HG02938 (cell line): ENCODE data around the gene SEPTIN8.

Experiments
- ATAC-seq: cut with Tn5 transposase; IDR thresholded peaks from one replicate; pipeline ENCODE4 v1.9.1; 2021; ENCODE audit warnings: mild to moderate bottlenecking, moderate library complexity; ENCODE audit not compliant: unreplicated experiment

SEPTIN8 gene

DNA sequence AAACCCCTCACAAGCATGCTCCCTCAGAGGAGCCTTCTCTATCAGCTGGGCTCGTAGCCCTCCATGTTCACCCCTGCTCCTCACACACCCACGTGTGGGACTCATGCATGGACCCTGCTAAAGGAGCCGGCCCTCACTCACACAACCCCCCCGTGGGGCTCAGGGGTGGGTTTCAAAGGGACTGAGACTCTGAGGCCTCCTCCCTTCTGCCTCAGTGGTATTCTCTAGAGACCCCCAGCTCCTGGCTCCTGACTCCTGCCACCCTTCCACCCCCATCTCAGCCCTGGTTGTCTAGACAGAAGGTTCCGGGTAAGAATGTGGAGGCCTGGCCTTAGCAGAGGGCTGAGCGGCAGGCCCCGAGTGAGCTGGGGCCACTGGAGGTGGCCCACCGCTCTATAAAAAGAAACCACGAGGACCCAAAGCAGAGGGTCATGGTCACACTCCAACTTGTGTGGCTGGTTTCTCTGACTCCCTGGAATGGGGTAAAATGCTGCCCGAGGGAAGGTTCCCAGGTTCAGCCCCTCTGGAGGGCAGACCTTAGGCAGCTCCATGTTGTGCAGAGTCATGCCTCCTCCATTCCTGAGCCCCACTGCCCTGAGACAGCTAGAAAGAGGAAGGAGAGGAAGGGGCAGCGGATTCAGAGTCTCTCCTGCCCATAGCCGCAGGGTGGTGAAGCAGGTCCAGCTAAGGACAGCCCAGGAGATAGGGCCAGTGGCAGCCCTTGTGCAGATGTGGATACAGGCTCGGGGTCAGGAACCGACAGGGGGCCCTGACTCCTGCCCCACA is 10.8 kb downstream of the SEPTIN8 start:
- no peak for ATAC-seq

DNA sequence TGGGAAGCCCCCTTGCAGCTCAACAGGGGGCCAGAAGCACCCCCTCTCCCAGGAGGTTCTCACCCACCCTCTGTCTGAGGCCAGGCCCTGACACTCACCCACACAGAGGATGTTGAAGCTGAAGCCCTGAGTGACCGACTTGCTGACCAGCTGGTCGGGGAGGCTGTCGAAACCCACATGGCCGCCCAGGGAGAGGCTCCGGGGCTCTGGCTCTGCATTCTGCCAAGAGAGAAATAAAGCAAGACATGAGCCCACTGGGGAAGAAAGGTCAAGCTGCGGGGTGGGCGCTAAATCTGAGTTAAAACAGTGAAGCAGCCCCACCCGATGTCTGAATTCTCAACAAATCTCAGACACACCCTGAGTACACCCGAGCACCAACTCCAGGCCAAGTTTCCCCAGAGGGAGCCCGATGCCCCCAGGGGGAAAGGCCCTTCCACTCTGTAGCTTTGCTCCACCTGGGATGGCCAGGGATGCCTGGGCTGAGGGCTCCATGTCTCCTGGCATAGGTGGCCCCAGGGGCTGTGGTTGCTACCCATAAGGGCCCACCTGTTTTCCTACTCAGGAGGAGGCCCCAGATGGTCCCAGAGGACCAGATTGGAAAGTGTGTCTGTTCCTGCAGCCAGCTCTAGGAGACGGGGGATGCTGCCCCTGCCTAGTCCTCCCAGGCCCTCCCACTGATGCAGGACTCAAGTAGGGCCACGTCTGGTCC is 11.6 kb downstream of the SEPTIN8 start:
- ATAC-seq = no peak

DNA sequence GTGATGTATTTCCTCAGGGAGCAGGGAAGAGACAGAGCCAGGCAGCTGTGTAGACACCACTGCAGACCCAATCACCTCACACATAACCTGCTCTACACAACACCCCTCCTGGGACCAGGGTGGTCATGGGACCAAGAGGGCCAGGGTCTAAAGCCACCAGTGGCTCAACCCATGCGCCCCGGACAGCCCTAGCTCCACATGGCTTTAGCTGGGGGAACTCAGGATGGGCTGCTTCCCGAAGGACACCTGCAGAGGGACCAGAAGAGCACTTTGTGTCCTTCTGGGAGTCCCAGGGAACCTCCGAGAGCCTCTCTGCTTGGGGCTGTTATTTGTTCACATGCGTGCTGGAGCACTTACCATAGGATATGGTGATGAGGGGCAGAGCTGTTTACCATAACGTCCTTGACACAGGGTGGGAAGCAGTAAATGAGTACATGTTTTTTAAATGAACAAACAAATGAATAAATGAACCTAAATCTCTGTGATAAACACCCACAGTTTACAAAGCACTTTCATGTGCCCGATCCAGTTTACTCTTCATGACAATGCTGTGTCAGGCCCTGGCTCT is 12.3 kb downstream of the SEPTIN8 start:
- ATAC-seq = no peak

DNA sequence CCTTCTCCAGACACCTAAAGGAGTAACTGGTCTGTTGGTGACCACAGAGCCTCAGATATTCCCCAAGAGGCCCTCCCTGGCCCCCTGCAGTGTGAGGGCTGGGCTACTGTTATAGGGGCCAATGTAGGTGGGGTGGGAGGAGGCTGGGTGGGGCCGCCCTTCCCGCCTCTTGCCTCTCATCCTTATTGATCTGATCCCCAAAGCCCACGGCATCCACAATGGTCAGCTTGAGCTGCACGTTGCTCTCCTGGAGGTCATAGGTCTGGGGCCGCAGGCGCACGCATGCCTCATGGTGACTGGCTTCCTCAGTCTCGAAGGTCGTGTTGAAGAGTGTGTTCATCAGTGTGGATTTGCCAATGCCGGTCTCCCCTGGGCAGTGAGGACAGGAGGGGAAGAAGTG is 13.0 kb downstream of the SEPTIN8 start:
- no peak for ATAC-seq

DNA sequence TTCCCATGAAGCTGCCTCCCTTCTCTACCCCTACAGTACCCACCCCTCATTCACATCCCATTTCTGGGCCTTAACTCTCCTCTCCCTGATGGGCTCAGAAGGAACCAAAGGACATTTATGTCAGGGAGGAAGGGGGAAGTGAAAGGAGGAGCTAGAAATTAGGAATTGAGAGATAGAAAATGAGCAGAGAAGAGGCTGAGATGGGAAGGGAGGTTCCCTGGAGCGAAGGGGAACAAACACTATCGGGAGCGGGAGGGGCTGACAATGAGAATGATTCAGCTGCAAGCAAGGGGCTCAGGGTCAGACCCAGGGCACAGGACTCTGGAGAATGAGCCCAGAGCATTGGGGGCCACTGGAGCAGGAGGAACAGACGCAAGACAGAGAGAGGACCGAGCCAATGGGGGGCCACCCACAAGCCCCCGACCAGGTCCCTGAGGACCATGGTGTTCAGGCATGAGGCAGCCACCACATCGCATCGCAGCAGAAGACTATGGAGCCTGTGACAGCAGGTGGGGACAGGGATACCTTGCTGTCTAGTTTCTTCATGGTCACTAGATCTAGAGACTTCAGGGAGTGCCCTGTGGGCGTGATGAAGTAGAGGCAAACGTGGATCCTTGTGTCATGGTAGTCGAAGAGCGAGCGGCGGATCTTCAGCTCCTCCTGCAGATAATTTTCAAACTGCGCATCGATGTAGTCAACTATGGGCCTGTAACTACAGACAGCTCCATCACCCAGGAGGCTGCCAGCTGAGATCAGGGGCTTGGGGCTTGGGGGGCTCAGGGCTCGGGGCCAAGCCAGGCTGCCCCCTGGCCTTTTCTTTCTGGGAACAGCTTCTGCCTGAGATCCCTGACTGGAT is 13.6 kb downstream of the SEPTIN8 start:
- ATAC-seq = no peak

DNA sequence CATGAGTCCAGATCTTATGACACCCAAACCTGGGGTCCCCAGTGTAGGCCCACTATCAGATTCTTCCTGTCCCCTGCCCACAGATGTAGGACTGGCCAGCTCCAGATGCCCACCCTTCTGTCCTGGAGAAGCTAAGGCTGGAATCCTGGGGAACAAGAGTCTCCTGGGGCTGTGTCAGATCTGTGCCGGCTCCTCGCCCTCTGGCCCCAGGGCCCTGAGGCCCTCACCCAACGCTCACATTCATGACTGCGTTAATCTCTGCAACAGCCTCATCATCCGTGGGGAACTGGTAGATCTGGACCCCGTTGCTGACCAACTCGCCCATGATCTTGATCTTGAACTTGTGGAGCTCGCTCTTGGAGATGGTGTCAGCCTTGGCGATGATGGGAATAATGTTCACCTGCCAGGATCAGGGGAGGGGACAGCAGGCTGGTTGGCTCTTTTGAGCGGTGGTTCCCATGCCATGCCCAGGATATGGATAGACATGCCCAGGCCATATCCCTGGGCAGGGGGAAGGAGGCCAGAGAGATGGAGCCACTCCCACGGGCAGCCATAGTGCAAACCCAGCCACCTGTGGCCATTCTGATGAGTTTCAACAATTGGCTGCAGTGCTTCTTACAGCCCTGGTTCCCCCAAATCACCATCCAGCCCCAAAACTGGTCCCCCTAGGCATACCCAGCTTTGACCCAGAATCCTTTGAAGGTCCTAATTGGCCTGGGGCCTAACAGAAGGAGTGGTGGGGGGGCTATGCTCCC is 14.6 kb downstream of the SEPTIN8 start:
- ATAC-seq = no peak

DNA sequence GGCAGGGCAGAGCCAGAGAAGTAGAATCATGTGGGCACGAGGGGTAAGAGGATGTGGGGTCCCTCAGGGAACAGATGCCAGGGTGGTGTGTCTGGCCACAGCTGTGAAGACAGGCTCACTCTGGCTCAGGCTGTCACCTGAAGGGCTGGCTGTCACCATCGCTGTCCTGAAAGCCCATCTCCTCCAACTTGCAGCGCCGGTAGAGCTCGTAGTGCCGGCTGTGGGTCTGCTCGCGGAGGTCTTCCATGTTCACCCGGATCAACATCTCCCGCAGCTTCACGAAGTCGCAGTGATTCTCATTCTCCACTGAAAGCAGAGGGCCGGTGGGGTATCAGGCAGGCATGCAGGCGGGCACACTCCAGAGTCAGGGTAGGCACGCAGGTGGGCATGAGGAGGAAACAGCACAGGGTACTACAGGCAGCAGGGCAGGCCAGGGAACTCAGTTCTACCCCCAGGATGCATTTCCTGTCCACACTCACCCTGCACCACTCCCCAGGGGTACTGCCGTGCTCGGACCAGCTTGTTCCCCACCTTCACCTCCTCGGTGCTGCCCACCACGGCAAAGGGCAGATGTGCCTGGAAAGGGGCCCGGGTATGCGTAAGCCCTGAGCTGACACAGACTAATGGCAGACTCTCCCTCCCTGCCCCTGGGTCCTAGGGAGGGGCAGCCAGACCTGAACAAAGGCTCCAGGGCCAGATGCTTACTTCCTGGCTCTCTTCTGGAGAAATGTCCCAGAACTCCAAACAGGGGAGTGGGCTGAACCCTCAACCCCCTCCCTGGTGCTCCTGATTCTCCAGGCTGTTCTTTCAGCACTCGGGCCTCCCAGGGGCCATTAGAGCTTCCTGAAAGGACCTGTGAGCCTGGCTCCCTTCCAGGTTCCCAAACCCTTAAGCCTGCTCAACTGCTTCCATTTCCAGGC is 15.5 kb downstream of the SEPTIN8 start:
- no peak for ATAC-seq

DNA sequence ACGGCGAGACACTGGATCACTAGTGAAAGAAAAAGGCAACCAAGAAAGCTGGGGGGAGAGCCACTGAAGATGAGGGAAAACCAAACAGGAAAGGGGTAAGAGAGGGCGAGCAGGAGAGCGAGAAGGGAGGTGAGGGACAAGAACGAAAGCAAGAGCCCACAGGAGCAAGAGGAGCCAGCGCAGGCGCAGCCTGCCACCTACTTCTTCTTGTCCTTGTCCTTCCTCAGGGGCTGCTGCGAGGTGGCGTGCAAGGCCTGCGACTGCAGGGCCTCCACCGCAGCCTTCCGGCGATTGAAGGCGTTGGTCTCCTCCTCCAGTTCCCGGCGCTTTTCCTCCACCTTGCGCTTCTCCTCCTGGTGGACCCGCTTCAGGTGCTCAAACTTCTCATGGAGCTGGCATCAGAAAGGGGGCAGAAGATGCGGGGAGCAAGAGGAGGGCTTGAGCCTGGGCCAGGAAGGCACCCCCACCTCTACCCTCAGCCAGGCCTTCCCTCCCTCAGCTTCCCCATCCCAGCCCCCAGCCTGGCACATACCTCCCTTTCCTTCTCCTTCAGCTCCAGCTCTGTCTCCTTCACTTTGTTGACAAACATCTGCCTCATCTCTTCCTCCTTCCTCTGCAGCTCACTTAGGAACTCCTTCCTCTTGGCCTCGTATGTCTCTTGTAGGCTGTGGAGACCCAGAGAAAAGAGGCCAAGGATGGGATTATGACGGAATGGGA is 16.3 kb downstream of the SEPTIN8 start:
- ATAC-seq = no peak

DNA sequence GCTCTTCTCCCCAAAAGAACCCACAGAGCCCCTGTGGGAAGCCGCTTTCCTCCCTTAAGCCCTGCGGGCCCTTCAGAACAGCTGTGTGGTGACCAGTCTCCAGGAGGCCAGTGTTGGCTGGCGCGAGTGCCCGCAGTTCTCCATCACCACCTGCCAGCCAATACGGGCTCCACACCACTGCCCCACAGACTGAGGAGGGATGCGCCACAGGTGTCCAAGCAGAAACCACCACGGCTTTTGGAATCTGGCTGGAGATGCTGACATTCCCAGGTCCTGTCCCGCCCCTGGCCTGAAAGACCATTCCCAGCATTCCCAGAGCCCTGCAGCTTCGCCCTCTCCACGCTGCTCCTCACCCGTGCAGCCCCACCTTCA is 17.0 kb downstream of the SEPTIN8 start:
- ATAC-seq = no peak

DNA sequence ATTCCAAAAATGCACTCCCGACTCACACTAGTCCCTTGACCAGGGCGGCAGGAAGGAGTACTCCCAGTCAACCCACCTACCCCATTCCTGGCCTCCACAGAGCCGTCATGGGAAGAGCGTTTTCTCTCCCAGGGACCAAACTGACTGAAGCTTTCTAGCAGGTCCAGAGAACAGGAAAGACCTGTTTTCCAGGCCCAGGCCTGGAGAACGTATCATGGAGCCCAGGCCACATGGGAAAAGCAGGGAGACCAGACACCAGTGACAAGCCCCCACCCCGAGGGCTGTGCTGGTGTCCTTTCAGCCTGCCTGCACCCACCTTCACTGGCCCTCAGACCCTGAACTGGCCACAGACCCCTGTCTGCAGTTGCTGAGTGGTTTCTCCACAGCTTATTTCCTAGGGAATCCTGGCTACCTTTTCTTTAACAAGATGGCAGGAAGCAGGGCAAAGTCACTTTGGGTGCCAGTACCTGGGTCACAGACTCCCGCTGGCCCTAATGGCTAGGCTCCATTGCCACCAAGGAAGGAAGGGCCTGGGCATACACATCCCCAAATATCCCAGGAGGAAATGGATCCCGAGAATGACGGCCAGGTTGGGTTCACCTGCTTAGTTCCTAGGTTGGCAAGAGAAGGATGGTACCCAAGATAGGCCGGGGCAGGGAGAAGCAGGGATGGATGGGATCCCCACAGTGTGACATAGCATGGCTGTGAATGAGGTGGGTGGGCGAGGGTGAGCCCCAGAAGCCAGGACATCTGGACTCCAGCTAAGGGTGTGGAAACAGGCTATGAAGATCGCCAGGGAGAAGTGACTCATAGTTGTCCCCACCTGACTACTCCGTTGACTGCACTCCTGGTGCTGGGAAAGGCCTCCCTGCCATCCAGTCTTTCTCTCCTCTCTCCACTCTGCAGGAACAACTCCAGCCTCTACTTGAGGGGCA is 17.7 kb downstream of the SEPTIN8 start:
- ATAC-seq = no peak

DNA sequence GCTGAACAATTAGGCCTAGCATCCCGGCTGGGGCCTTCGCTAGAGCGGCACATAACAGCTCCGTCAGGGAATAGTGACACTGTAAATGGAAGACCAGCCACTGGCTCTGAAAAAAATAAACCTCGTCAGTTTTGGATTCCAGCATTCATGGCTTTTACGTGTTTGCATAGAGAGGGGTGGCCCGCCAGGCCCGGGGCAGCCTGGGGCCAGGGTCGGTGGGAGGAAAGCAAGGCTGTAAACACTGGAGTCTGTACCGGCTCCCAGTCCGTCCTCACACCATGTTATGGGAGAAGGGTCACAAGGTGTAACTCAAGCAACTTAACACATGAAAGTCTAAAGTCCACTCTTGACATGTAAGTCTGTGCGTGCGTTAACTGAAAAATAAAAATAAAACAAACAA is 18.6 kb downstream of the SEPTIN8 start:
- no peak for ATAC-seq

DNA sequence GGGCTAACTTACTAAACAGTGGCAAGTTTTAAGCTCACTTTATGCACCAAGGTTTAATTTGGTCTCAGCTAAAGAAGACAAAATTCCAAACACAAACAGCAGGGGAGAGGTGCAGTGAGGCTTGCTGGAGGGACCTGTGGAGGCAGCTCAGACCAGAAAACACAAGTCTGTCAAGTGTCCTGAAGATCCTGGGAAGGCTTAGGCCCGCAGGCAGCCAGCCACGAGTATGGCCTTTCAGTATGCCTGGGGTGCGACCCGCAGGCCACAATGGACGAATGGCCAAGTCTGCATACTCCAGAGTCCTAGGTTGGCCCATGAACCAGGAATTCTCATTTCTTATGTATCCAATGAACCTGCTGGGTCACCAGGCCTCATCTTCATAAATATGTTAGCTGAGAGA is 20.5 kb downstream of the SEPTIN8 start:
- no peak for ATAC-seq

DNA sequence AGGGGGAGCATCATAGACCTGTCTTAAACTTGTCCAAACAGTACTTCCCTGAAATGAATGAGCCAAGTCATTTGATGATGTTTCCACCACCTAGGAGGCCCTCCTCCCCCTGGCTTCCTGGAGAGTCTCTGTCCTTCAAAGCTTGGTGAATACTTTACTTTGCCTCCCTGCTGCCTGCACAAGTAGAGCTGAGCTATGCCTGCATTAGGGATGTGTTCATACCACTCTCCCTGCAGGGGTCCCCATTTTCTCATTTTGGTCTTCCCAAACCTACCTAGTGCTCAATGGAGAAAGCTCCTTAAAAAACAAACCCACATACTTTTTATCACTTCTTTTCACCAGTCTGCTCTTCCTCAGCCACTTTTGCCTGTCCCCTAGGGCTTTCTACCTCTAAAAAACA is 22.1 kb downstream of the SEPTIN8 start:
- ATAC-seq = no peak

DNA sequence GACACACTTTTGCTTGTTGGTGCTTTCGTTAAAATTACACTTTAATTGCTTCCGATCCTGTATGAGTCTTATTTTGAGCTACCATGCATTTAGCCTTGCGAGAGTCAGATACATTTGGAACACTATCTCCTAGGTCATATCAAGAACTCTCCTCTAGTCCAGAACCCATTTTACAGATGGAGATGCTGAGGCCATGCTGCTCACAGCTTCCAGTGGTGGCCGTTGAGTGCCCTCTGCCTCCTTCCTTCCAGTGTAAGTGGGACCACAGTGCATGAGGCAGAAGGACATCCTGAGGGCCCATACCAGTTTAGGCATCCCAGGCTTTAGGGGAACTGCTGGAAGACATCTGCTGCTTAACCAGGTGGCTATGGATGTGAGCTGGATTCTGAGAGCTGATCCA is 22.9 kb downstream of the SEPTIN8 start:
- no peak for ATAC-seq

DNA sequence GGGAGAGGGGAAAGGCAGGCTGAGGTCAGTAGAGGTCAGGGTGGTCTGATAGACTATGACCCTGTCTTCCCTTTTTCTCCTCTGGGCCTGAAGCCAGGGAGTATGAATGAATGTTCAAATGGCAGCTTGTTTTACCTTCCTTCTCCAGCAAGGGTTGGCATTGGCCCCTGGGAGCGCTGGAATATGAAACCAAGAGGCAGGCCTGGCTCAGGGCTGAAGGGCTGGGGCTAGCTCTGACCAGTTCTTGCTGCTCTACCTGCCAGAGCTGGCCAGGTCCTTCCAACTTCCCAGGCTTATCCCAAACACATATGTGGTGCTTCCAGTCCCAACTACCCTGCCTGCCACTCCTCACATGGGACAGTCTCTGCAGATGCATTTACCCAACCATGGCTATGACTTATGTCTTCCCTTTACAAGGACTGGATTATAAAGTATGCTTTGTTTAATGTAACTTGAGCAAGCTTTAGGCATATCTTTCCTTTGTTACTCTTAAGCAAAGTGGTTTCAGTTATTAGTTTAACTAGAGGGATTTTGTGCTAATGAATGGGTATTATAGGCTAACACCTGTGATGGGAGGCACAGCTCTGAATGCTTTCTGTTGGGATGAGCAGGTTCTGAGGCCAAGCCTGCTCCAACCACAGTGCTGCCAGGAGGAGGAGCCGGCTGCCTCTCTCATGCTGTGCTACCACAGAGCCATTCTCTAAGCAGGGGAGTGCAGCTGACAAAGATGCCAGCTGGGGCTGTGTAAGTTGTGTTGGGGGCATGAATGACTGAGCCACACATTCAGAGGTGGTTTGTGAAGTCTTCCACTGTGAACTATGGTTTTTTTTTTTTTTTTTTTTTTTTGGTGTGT is 23.7 kb downstream of the SEPTIN8 start:
- ATAC-seq = no peak

DNA sequence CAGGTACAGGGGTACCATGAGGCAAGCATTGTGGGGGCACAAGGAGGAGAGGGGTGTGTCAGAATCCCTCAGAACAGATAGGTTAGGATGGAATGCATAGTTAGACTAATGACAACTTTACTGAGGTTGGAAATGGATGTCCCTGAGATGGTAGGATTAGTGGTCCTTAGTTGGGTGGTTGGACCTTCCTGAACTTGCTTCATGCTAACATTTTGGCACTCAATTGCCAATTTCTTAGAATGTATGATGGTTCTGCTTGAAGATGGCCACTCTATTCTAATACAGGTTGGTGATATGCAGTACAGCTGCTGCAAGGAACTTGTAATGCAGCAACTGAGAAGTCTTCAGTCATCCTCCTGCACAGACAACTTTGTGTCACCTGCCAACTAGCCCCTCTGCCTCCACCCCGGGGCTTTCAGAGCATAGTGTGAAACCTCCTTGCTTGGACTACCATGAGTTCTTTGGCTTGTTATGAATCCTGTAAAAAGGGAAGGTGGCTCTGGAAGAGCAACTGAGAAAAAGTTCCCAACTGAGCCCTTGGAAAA is 24.4 kb downstream of the SEPTIN8 start:
- no peak for ATAC-seq
